HEK293 (cell line): ENCODE results near the gene NCOR1.

Experiments used
- GLI4 ChIP-seq: fragments of 450-650 bp; formaldehyde crosslinking; IDR thresholded peaks from 2 replicates; pipeline ENCODE4 v1.5.1; 2016; ENCODE audit warnings: missing biosample characterization, missing genetic modification characterization
- HIC1 ChIP-seq: fragments of 450-650 bp; formaldehyde crosslinking; IDR thresholded peaks from 2 replicates; pipeline ENCODE4 v1.5.1; 2016; ENCODE audit warnings: missing biosample characterization, missing genetic modification characterization
- HOXC10 ChIP-seq: sonication (generic); formaldehyde crosslinking; IDR thresholded peaks from 2 replicates; pipeline ENCODE4 v1.8.1; 2023; ENCODE audit warnings: mild to moderate bottlenecking, missing genetic modification reagents
- KLF10 ChIP-seq: fragments of 450-650 bp; IDR thresholded peaks from 2 replicates; pipeline ENCODE4 v1.5.1; 2018; ENCODE audit warnings: missing biosample characterization, mild to moderate bottlenecking, missing genetic modification characterization
- MEIS1 ChIP-seq: sonication (generic); formaldehyde crosslinking; IDR thresholded peaks from 2 replicates; pipeline ENCODE4 v1.8.1; 2022; ENCODE audit warnings: missing genetic modification reagents, mild to moderate bottlenecking, borderline replicate concordance
- PATZ1 ChIP-seq: fragments of 450-650 bp; formaldehyde crosslinking; IDR thresholded peaks from 2 replicates; pipeline ENCODE4 v1.5.1; 2016; ENCODE audit warnings: missing biosample characterization, missing genetic modification characterization
- SETDB1 ChIP-seq: IDR thresholded peaks from one replicate; pipeline ENCODE4 v1.6.1; 2017; ENCODE audit warnings: mild to moderate bottlenecking, low read length, moderate library complexity, mixed read lengths; ENCODE audit not compliant: insufficient read length
- TSHZ1 ChIP-seq: fragments of 450-650 bp; formaldehyde crosslinking; IDR thresholded peaks from 2 replicates; pipeline ENCODE4 v1.5.1; 2016; ENCODE audit warnings: missing biosample characterization, missing genetic modification characterization, borderline replicate concordance
- ZBTB20 ChIP-seq: fragments of 450-650 bp; formaldehyde crosslinking; IDR thresholded peaks from 2 replicates; pipeline ENCODE4 v1.5.1; 2016; ENCODE audit warnings: missing biosample characterization, missing genetic modification characterization
- ZFP69B ChIP-seq: fragments of 450-650 bp; formaldehyde crosslinking; IDR thresholded peaks from 2 replicates; pipeline ENCODE4 v1.5.1; 2016; ENCODE audit warnings: missing biosample characterization, missing genetic modification characterization
- ZNF132 ChIP-seq: fragments of 450-650 bp; formaldehyde crosslinking; IDR thresholded peaks from 2 replicates; pipeline ENCODE4 v1.5.1; 2017; ENCODE audit warnings: missing biosample characterization, missing genetic modification characterization, borderline replicate concordance
- ZNF133 ChIP-seq: fragments of 450-650 bp; formaldehyde crosslinking; IDR thresholded peaks from 2 replicates; pipeline ENCODE4 v1.5.1; 2016; ENCODE audit warnings: missing biosample characterization, missing genetic modification characterization
- ZNF223 ChIP-seq: fragments of 450-650 bp; formaldehyde crosslinking; IDR thresholded peaks from 2 replicates; pipeline ENCODE4 v1.5.1; 2016; ENCODE audit warnings: missing biosample characterization, missing genetic modification characterization
- ZNF248 ChIP-seq: fragments of 450-650 bp; formaldehyde crosslinking; IDR thresholded peaks from 2 replicates; pipeline ENCODE4 v1.5.1; 2017; ENCODE audit warnings: missing biosample characterization, missing genetic modification characterization
- ZNF302 ChIP-seq: fragments of 450-650 bp; formaldehyde crosslinking; IDR thresholded peaks from 2 replicates; pipeline ENCODE4 v1.5.1; 2016; ENCODE audit warnings: missing biosample characterization, missing genetic modification characterization, low read depth
- ZNF311 ChIP-seq: fragments of 450-650 bp; formaldehyde crosslinking; IDR thresholded peaks from 2 replicates; pipeline ENCODE4 v1.5.1; 2017; ENCODE audit warnings: missing biosample characterization, missing genetic modification characterization, borderline replicate concordance
- ZNF341 ChIP-seq: fragments of 450-650 bp; formaldehyde crosslinking; IDR thresholded peaks from 2 replicates; pipeline ENCODE4; 2016; ENCODE audit warnings: low read depth, missing biosample characterization, missing genetic modification characterization
- ZNF350 ChIP-seq: fragments of 450-650 bp; formaldehyde crosslinking; IDR thresholded peaks from 2 replicates; pipeline ENCODE4 v1.5.0; 2017; ENCODE audit warnings: missing biosample characterization, mild to moderate bottlenecking, missing genetic modification characterization
- ZNF48 ChIP-seq: fragments of 450-650 bp; formaldehyde crosslinking; IDR thresholded peaks from 2 replicates; pipeline ENCODE4 v1.5.1; 2016; ENCODE audit warnings: missing biosample characterization, missing genetic modification characterization
- ZNF670 ChIP-seq: fragments of 450-650 bp; formaldehyde crosslinking; IDR thresholded peaks from 2 replicates; pipeline ENCODE4 v1.5.1; 2016; ENCODE audit warnings: missing biosample characterization, missing genetic modification characterization, low read depth
- ZNF701 ChIP-seq: fragments of 450-650 bp; formaldehyde crosslinking; IDR thresholded peaks from 2 replicates; pipeline ENCODE4 v1.5.1; 2016; ENCODE audit warnings: missing biosample characterization, missing genetic modification characterization
- ZNF777 ChIP-seq: fragments of 450-650 bp; formaldehyde crosslinking; IDR thresholded peaks from 2 replicates; pipeline ENCODE4 v1.5.1; 2017; ENCODE audit warnings: missing biosample characterization, missing genetic modification characterization, borderline replicate concordance
- ZNF785 ChIP-seq: fragments of 450-650 bp; formaldehyde crosslinking; IDR thresholded peaks from 2 replicates; pipeline ENCODE4 v1.5.1; 2016; ENCODE audit warnings: missing biosample characterization, missing genetic modification characterization
- ZNF791 ChIP-seq: fragments of 450-650 bp; formaldehyde crosslinking; IDR thresholded peaks from 2 replicates; pipeline ENCODE4 v1.5.1; 2016; ENCODE audit warnings: missing biosample characterization, missing genetic modification characterization
- ZNF792 ChIP-seq: fragments of 450-650 bp; formaldehyde crosslinking; IDR thresholded peaks from 2 replicates; pipeline ENCODE4 v1.5.1; 2016; ENCODE audit warnings: missing biosample characterization, missing genetic modification characterization
- ZSCAN30 ChIP-seq: fragments of 450-650 bp; IDR thresholded peaks from 2 replicates; pipeline ENCODE4 v1.5.1; 2018; ENCODE audit warnings: missing biosample characterization, mild to moderate bottlenecking, missing genetic modification characterization, moderate library complexity
- TF ChIP-seq, protein P1 (sequence below): fragments of 450-650 bp; formaldehyde crosslinking; IDR thresholded peaks from 2 replicates; pipeline ENCODE4 v1.5.1; 2016; ENCODE audit warnings: missing biosample characterization, missing genetic modification characterization, borderline replicate concordance
- TF ChIP-seq, protein P2 (sequence below): fragments of 450-650 bp; formaldehyde crosslinking; IDR thresholded peaks from 2 replicates; pipeline ENCODE4 v1.5.1; 2016; ENCODE audit warnings: missing biosample characterization, missing genetic modification characterization
- TF ChIP-seq, protein P3 (sequence below): fragments of 450-650 bp; formaldehyde crosslinking; IDR thresholded peaks from 2 replicates; pipeline ENCODE4 v1.5.1; 2017; ENCODE audit warnings: missing biosample characterization, missing genetic modification characterization

The NCOR1 gene

GRCh38 chr17:16217002-16217635 lies 1.8 kb upstream of the NCOR1 start, which contains the start of gene PIGL (continued):
- TF ChIP-seq ZNF777 (tag by site-specific recombination), result peak; percentile 71
- TF ChIP-seq ZFP69B (tag by site-specific recombination), result peak; percentile 86
- TF ChIP-seq ZNF792, result no peak
- no peak for TF ChIP-seq ZNF350 (tag by site-specific recombination)
- TF ChIP-seq HIC1 (tag by site-specific recombination), result no peak
- no peak for TF ChIP-seq ZNF133 (tag by site-specific recombination)
- no peak for TF ChIP-seq ZNF701 (tag by site-specific recombination)
- no peak for TF ChIP-seq TSHZ1
- TF ChIP-seq ZSCAN30 (tag by site-specific recombination), result peak; percentile 96
- no peak for TF ChIP-seq ZNF248 (tag by site-specific recombination)
- peak; percentile 69; the same call in 1 of the 2 replicates for TF ChIP-seq GLI4 (tag by site-specific recombination)
- TF ChIP-seq ZNF302 (tag by site-specific recombination), result no peak
- TF ChIP-seq PATZ1 (tag by site-specific recombination), result peak; percentile 52
- 0 out of 2 replicates have a peak, but pooled peaks have one; percentile 28 for TF ChIP-seq ZNF223 (tag by site-specific recombination)
- peak; percentile 36 for TF ChIP-seq SETDB1
- TF ChIP-seq HOXC10 (CRISPR knock-in tag), result no peak
- TF ChIP-seq, protein P1, sequence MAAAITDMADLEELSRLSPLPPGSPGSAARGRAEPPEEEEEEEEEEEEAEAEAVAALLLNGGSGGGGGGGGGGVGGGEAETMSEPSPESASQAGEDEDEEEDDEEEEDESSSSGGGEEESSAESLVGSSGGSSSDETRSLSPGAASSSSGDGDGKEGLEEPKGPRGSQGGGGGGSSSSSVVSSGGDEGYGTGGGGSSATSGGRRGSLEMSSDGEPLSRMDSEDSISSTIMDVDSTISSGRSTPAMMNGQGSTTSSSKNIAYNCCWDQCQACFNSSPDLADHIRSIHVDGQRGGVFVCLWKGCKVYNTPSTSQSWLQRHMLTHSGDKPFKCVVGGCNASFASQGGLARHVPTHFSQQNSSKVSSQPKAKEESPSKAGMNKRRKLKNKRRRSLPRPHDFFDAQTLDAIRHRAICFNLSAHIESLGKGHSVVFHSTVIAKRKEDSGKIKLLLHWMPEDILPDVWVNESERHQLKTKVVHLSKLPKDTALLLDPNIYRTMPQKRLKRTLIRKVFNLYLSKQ (tag by site-specific recombination), result no peak
- TF ChIP-seq, protein P2, sequence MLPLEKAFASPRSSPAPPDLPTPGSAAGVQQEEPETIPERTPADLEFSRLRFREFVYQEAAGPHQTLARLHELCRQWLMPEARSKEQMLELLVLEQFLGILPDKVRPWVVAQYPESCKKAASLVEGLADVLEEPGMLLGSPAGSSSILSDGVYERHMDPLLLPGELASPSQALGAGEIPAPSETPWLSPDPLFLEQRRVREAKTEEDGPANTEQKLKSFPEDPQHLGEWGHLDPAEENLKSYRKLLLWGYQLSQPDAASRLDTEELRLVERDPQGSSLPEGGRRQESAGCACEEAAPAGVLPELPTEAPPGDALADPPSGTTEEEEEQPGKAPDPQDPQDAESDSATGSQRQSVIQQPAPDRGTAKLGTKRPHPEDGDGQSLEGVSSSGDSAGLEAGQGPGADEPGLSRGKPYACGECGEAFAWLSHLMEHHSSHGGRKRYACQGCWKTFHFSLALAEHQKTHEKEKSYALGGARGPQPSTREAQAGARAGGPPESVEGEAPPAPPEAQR, result peak; percentile 80; the same call in 1 of the 2 replicates
- TF ChIP-seq ZBTB20 (tag by site-specific recombination), result peak; percentile 37; the same call in 1 of the 2 replicates
- TF ChIP-seq ZNF785 (tag by site-specific recombination), result 0 out of 2 replicates have a peak, but pooled peaks have one; percentile 57
- TF ChIP-seq ZNF48, result no peak
- peak; percentile 52; the same call in 1 of the 2 replicates for TF ChIP-seq ZNF341 (tag by site-specific recombination)
- TF ChIP-seq KLF10 (tag by site-specific recombination), result 0 out of 2 replicates have a peak, but pooled peaks have one; percentile 34
- TF ChIP-seq, protein P3, sequence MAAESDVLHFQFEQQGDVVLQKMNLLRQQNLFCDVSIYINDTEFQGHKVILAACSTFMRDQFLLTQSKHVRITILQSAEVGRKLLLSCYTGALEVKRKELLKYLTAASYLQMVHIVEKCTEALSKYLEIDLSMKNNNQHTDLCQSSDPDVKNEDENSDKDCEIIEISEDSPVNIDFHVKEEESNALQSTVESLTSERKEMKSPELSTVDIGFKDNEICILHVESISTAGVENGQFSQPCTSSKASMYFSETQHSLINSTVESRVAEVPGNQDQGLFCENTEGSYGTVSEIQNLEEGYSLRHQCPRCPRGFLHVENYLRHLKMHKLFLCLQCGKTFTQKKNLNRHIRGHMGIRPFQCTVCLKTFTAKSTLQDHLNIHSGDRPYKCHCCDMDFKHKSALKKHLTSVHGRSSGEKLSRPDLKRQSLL, result peak; percentile 93
- no peak for TF ChIP-seq ZNF670
- TF ChIP-seq ZNF791, result no peak
- TF ChIP-seq ZNF311, result no peak
- TF ChIP-seq MEIS1 (CRISPR knock-in tag), result no peak
- TF ChIP-seq ZNF132 (tag by site-specific recombination), result no peak
